Uterus (tissue), 4 donors: ENCODE results near the gene CLP1. TPM values are rescaled to one million over a fixed set of nuclear protein-coding genes. Genes with fewer than 3 reads are reported as not detected.
A peak's percentile ranks its signal among the peaks of the same experiment; 100 is the strongest.

Experiments
- DNase-seq, 2 donors: peaks; one replicate each; pipeline ENCODE4 v3.0.0-alpha.2; 2019 to 2020
- H3K27ac ChIP-seq, 2 donors: fragments of 200-600 bp; sonication (generic); 1 replicate in 1 of 2; 2 replicates in 1 of 2; pipeline ENCODE4 v1.5.1; 2016 to 2018
- H3K27me3 ChIP-seq, 2 donors: fragments of 200-600 bp; sonication (generic); one replicate each; pipeline ENCODE4 v1.5.1; 2018 to 2019; ENCODE audit warnings: control low read depth in 1 of 2
- H3K36me3 ChIP-seq, 2 donors: fragments of 200-600 bp; sonication (generic); one replicate each; pipeline ENCODE4 v1.5.1; 2019; ENCODE audit warnings: control low read depth in 1 of 2
- H3K4me1 ChIP-seq, 2 donors: fragments of 200-600 bp; sonication (generic); one replicate each; pipeline ENCODE4 v1.5.1; 2018 to 2019; ENCODE audit warnings: control low read depth in 1 of 2
- H3K4me3 ChIP-seq, 2 donors: fragments of 200-600 bp; sonication (generic); 1 replicate in 1 of 2; 2 replicates in 1 of 2; pipeline ENCODE4 v1.5.1; 2018 to 2019; ENCODE audit warnings: mild to moderate bottlenecking in 1 of 2
- H3K9me3 ChIP-seq, 2 donors: fragments of 200-600 bp; sonication (generic); one replicate each; pipeline ENCODE4 v1.5.1; 2019; ENCODE audit warnings: control low read depth in 1 of 2
- POLR2A ChIP-seq, 2 donors: fragments of 450-650 bp; IDR thresholded peaks; one replicate each; pipeline ENCODE4 v1.6.1; 2016; ENCODE audit warnings: antibody characterized with exemption in 2 of 2, mild to moderate bottlenecking in 1 of 2, moderate library complexity in 1 of 2
- intact Hi-C: fragments of 100-400 bp; cut with DNase I; formaldehyde crosslinking; loops from one replicate; pipeline ENCODE4 v1.15.1; 2023; ENCODE audit warnings: low total_unique reads
- total RNA-seq, 4 donors: library from RNA; depleted of rRNA in 3 of 4; stranded (reverse); fragments of >200 nt in 3 of 4; gene quantifications; one replicate each; pipeline versions ENCODE4 v1.1.0 to v1.2.4, GENCODE V29; 2014 to 2023
- TF ChIP-seq, protein P1 (sequence below), 4 experiments: fragments of 200-600 bp in 2 of 4; fragments of 450-650 bp in 2 of 4; sonication (generic) in 2 of 4; IDR thresholded peaks; one replicate each; pipeline ENCODE4 v1.5.1; 2016 to 2019; ENCODE audit warnings: antibody characterized with exemption in 4 of 4, mild to moderate bottlenecking in 2 of 4, moderate library complexity in 1 of 4
- donor health status: DM: yes; HTN: yes; CAD: no.

The CLP1 gene
- 10 to 100 TPM in 2 of 4 donors, 1 to 10 TPM in 2; 3.1 to 24.4 (median 12.2) TPM for total RNA-seq

DNA sequence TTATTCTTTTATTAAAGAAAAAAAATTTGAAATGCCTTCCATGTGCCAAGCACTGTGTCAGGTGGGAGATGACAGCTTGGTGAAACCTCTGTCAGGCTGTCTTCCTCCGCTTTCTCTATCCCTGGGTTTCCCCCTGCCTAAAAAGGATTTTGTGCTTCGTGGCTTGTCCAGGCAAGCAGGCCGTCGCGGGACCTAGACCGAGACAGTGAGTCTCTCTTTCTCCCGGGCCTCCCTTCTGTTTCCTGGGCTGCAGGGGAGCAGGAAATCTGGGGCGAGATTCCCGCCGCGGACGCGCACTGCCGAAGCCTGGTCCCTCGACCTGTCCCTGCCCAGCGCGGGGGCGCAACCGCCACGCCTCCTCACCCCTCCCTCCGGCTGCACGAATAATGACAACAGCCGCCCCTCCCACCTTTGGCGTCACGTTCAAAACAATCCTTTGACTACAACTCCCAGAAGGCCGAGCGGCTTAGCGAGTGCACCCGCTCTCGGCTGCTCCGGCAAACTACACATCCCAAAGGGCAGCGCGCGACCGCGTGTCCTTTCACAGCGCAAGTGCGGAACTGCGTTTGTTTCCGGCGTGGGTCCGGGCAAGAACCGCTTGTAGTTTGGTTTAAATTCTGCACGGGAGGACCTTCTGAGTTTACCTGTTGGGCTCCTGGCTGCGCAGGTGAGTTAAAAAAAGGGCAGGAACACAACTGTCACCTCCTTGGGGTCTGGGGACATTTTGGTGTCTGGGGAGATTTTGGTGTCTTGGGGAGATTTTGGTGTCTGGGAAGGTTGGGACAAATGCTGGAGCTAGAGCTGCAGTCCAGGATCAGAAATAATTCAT lies at the start of gene CLP1:
Gene CLP1 (plus strand): TSS at position 569 of the 829 bp plus-strand sequence. CDS start 1,715 bp downstream, outside the sequence.
- intact Hi-C loops, result no loop called here
- peak; percentile 77 to 86 for TF ChIP-seq POLR2A (IDR thresholded peaks at IDR 0.05)
- TF ChIP-seq, protein P1, sequence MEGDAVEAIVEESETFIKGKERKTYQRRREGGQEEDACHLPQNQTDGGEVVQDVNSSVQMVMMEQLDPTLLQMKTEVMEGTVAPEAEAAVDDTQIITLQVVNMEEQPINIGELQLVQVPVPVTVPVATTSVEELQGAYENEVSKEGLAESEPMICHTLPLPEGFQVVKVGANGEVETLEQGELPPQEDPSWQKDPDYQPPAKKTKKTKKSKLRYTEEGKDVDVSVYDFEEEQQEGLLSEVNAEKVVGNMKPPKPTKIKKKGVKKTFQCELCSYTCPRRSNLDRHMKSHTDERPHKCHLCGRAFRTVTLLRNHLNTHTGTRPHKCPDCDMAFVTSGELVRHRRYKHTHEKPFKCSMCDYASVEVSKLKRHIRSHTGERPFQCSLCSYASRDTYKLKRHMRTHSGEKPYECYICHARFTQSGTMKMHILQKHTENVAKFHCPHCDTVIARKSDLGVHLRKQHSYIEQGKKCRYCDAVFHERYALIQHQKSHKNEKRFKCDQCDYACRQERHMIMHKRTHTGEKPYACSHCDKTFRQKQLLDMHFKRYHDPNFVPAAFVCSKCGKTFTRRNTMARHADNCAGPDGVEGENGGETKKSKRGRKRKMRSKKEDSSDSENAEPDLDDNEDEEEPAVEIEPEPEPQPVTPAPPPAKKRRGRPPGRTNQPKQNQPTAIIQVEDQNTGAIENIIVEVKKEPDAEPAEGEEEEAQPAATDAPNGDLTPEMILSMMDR (IDR thresholded peaks at IDR 0.05), result peak in 2 of 4 experiments; percentile 4 to 17
- peak within 1 kb of the TSS; percentile 56 to 61 for H3K4me3 ChIP-seq

DNA sequence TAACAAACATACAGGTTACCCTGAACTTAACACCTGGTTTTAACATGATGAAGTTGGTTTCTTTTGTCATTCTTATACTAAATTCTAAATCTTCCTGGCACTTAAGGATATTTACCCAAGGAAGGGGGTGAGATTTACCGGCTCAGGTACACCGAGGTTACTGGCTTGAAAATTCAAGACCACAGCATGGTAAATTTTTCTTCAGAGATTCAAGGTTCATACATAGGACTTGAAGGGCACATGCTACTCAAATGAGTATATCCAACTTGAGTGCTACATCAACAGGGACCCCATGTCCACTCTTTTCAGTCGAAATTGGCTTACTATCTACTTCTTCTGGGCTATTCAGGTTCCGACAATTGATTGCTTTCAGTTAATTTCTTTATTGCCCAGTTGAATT lies 47.4 kb upstream of the CLP1 start:
- no peaks in the 10 kb centered on the region for H3K27me3 ChIP-seq
- H3K4me1 ChIP-seq, result no peaks in the 10 kb centered on the region
- intact Hi-C loops, result no loop called here
- H3K4me3 ChIP-seq, result no peak overlapping the region
- no peaks in the 10 kb centered on the region for H3K9me3 ChIP-seq
- no peak overlapping the region for H3K27ac ChIP-seq
- TF ChIP-seq, protein P1 (IDR thresholded peaks at IDR 0.05), result no peak
- no peak for TF ChIP-seq POLR2A (IDR thresholded peaks at IDR 0.05)
- H3K36me3 ChIP-seq, result no peaks in the 10 kb centered on the region
- DNase-seq, result no peak

More for the DNA sequence above, at the start of gene CLP1:
- Histone ChIP-seq H3K9me3 (no peaks in the 10 kb centered on the region), H3K27me3 (no peaks in the 10 kb centered on the region), H3K27ac (peak within 1 kb of the TSS; percentile 87 to 93), H3K4me1 (peaks cover 0 to 5% of the 10 kb centered on the region in 2 donors), H3K36me3 (no peaks in the 10 kb centered on the region)
- DNase-seq, result peak; percentile 99 to 100

DNA sequence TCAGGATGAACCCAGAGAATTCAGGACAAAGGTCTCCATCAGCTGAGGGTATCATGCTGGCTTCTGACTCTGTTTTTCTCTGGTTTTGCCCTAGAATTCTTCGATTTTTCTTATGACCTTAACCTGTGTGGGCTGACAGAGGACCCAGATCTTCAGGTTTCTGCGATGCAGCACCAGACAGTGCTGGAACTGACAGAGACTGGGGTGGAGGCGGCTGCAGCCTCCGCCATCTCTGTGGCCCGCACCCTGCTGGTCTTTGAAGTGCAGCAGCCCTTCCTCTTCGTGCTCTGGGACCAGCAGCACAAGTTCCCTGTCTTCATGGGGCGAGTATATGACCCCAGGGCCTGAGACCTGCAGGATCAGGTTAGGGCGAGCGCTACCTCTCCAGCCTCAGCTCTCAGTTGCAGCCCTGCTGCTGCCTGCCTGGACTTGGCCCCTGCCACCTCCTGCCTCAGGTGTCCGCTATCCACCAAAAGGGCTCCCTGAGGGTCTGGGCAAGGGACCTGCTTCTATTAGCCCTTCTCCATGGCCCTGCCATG lies 43.3 kb upstream of the CLP1 start:
- no peaks in the 10 kb centered on the region for H3K27me3 ChIP-seq
- H3K27ac ChIP-seq, result no peak overlapping the region
- no peaks in the 10 kb centered on the region for H3K9me3 ChIP-seq
- TF ChIP-seq POLR2A (IDR thresholded peaks at IDR 0.05), result no peak
- TF ChIP-seq, protein P1 (IDR thresholded peaks at IDR 0.05), result no peak
- no peak overlapping the region for H3K4me3 ChIP-seq
- intact Hi-C loops, result no loop called here
- H3K4me1 ChIP-seq, result no peaks in the 10 kb centered on the region
- no peak for DNase-seq
- no peaks in the 10 kb centered on the region for H3K36me3 ChIP-seq

DNA sequence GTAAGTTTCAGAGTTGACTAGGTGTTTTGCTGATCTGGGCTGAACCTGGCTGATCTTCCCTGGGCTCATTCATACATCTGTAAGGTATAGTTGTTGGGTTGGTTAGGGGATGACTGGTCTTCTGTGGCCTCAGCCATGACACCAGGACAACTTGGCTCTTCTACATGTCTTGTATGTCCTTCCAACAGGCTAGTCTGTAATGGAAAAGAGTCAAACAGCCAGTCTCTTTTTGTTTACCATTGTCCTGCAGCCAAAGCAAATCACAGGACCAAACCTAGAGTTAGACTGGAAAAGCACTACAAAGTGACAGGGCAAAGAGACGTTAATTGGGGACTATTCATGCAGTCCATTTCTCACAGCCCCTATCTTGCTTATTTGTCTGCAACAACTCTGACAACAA lies 42.3 kb upstream of the CLP1 start:
- Histone ChIP-seq H3K36me3 (no peaks in the 10 kb centered on the region), H3K27me3 (no peaks in the 10 kb centered on the region), H3K27ac (no peak overlapping the region), H3K4me3 (no peak overlapping the region), H3K4me1 (no peaks in the 10 kb centered on the region), H3K9me3 (no peaks in the 10 kb centered on the region)
- intact Hi-C loops, result no loop called here
- TF ChIP-seq, protein P1 (IDR thresholded peaks at IDR 0.05), result no peak
- TF ChIP-seq POLR2A (IDR thresholded peaks at IDR 0.05), result no peak
- no peak for DNase-seq

DNA sequence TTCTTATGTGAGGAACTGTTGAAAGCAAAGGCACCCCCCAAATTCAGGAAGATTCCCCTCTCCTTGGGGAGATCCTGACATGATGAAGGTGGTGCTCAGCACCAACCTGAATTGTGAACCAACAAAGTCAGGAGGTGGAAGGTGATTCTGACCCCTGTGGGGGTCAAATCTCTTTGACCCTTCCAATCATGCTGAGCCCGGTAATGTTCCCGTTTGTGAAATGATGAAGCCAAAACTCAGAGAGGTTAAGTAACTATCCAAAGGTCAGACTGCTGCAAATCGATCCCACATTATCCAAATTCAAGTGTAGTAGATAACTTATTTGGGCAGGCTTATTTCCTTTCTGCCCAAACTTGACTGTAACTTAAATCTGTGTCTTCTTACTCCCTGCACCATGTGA lies 41.0 kb upstream of the CLP1 start:
- Histone ChIP-seq H3K27me3 (no peaks in the 10 kb centered on the region), H3K4me1 (no peaks in the 10 kb centered on the region), H3K9me3 (no peaks in the 10 kb centered on the region), H3K36me3 (no peaks in the 10 kb centered on the region), H3K27ac (no peak overlapping the region), H3K4me3 (no peak overlapping the region)
- DNase-seq, result no peak
- intact Hi-C loops, result no loop called here
- TF ChIP-seq, protein P1 (IDR thresholded peaks at IDR 0.05), result no peak
- no peak for TF ChIP-seq POLR2A (IDR thresholded peaks at IDR 0.05)
